ENCODE data around the gene CEP85.

DNA sequence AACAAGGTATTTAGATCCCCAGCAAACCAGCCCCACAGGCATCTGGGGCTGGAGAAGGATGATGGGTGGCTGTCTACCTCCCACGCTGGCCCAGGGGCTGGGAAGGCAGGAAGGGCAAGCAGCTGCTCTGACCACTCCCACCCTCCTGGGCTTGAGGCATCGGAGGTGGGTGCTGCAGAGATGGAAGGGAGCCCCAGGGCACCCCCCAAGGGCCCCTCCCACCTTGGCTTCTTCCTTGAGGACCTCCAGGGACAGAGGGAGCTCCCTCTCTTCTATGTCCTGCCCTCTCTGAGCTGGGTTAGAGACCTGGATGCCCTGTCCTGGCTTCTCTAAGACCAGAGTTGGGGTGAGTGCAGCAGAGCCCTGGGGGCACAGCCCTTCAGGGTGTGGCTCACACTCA lies 86.9 kb downstream of the CEP85 start:
- no peak for TF ChIP-seq CTCF (IDR thresholded peaks at IDR 0.05 in 4 of 5, conservative IDR thresholded peaks at IDR 0.05 in 1 of 5)
- TF ChIP-seq POLR2A (IDR thresholded peaks at IDR 0.05), result no peak
